Posterior vena cava (tissue), 2 donors: ENCODE measurements around the gene TRIM52. TPM values are rescaled to one million over a fixed set of nuclear protein-coding genes. Genes with fewer than 3 reads are reported as not detected.
"Not testable (repeated sequence)": the region's sequence is repeated elsewhere in the genome, so short reads cannot be mapped to it uniquely, and the experiment has no call there.

Experiments used
- DNase-seq: peaks from one replicate; pipeline ENCODE4 v3.0.0-alpha.2; 2020; ENCODE audit warnings: low spot score
- intact Hi-C, 2 donors: fragments of 100-400 bp; cut with DNase I; formaldehyde crosslinking; loops; one replicate each; pipeline versions ENCODE4 v1.14.1 to v1.14.2; 2022 to 2023
- long read RNA-seq, 2 donors: library from polyadenylated mRNA; unstranded; transcript quantifications; one replicate each; pipeline ENCODE4 v2.0.0, GENCODE V29; 2020 to 2021
- total RNA-seq, 2 donors: library from RNA; stranded (reverse); fragmentation: NEBNext Ultra II Directional; extraction: Animal tissue kit (Norgen Biotek cat#: 25700); gene quantifications; one replicate each; pipeline ENCODE4 v1.2.1, GENCODE V29; 2021
- donor health status: DM: yes; HTN: yes; CAD: no.
- donor health status: DM: yes; HTN: yes; CAD: no.

TRIM52 gene
- 10 to 100 TPM in 1 of 2 donors, 1 to 10 TPM in 1; 9.5 to 12.1 TPM for total RNA-seq
- long read RNA-seq, donor 1, partial matches to known transcripts = 0 of 2 reads
- long read RNA-seq, donor 1, other reads (novel, unspliced or antisense) = 1 of 2 reads
- long read RNA-seq, donor 2, full-length matches to known transcripts = 8 of 11 reads
- long read RNA-seq, donor 2, partial matches to known transcripts = 0 of 11 reads
- long read RNA-seq, donor 2, other reads (novel, unspliced or antisense) = 3 of 11 reads

- intact Hi-C loops = loop anchor here in 1 of 2 donors (1.0 kb wide), 1 partner anchor 14 kb away; no protein-coding TSS in a partner anchor
- DNase-seq = peak; percentile 98
Measured at GRCh38 chr5:181260720-181261319, at the start of gene TRIM52. Gene TRIM52, minus strand, starts transcription at chr5:181261143. Its CDS starts 330 bp downstream, at chr5:181260813.

GRCh38 chr5:181287331-181287730, 26.4 kb upstream of the TRIM52 start:
- intact Hi-C loops, DNase-seq: not testable (repeated sequence)

- intact Hi-C loops, DNase-seq: not testable (repeated sequence)
Measured at GRCh38 chr5:181285962-181286705, 25.2 kb upstream of the TRIM52 start.

- DNase-seq, intact Hi-C loops: not testable (repeated sequence)
Measured at GRCh38 chr5:181283841-181284755, 23.2 kb upstream of the TRIM52 start.

GRCh38 chr5:181283347-181283746, 22.4 kb upstream of the TRIM52 start:
- intact Hi-C loops = no loop called here
- DNase-seq = no peak

GRCh38 chr5:181282874-181283273, 21.9 kb upstream of the TRIM52 start:
- intact Hi-C loops = no loop called here
- DNase-seq = no peak

- intact Hi-C loops, DNase-seq: not testable (repeated sequence)
Measured at GRCh38 chr5:181282415-181282814, 21.5 kb upstream of the TRIM52 start.

GRCh38 chr5:181281984-181282316, 21.0 kb upstream of the TRIM52 start:
- intact Hi-C loops = no loop called here
- DNase-seq = no peak

GRCh38 chr5:181281077-181281983, 20.4 kb upstream of the TRIM52 start:
- intact Hi-C loops = no loop called here
- DNase-seq = no peak

- intact Hi-C loops = no loop called here
- no peak for DNase-seq
Measured at GRCh38 chr5:181280251-181280762, 19.4 kb upstream of the TRIM52 start.

- DNase-seq = not testable (repeated sequence)
Measured at GRCh38 chr5:181273433-181273744, 12.4 kb upstream of the TRIM52 start.

GRCh38 chr5:181271081-181271480, 10.1 kb upstream of the TRIM52 start:
- intact Hi-C loops = no loop called here
- no peak for DNase-seq

More at GRCh38 chr5:181273433-181273744, 12.4 kb upstream of the TRIM52 start:
- intact Hi-C loops = not testable (repeated sequence)

- intact Hi-C loops, DNase-seq: not testable (repeated sequence)
Measured at GRCh38 chr5:181267907-181268306, 7.0 kb upstream of the TRIM52 start.

GRCh38 chr5:181267291-181267904, 6.5 kb upstream of the TRIM52 start:
- intact Hi-C loops, DNase-seq: not testable (repeated sequence)

- intact Hi-C loops = no loop called here
- DNase-seq = no peak
Measured at GRCh38 chr5:181265092-181265671, 4.2 kb upstream of the TRIM52 start.

- DNase-seq = no peak
- intact Hi-C loops = no loop called here
Measured at GRCh38 chr5:181263633-181264032, 2.7 kb upstream of the TRIM52 start.

- peak; percentile 90 for DNase-seq
- intact Hi-C loops = loop anchor here in 1 of 2 donors (1.0 kb wide), 1 partner anchor 14 kb away; no protein-coding TSS in a partner anchor
Measured at GRCh38 chr5:181261320-181262049, 542 bp upstream of the TRIM52 start.
